CD14-positive monocyte (primary cell): ENCODE results near the gene TTC31. TPM values are rescaled to one million over a fixed set of nuclear protein-coding genes. Genes with fewer than 3 reads are reported as not detected.
A peak's percentile ranks its signal among the peaks of the same experiment; 100 is the strongest.

Experiments used
- DNase-seq, 3 donors: peaks; one replicate each; pipeline ENCODE4 v3.0.0-alpha.2; 2011 to 2022
- H2AFZ ChIP-seq: 2 replicates; pipeline ENCODE4 v1.6.0; 2012; ENCODE audit warnings: mild to moderate bottlenecking, low read depth, low read length, inconsistent platforms; ENCODE audit not compliant: insufficient read depth, poor library complexity, severe bottlenecking
- H3K27ac ChIP-seq, 2 donors: 1 replicate in 1 of 2; 2 replicates in 1 of 2; pipeline ENCODE4 v1.5.1; 2012 to 2013; ENCODE audit warnings: low read length in 2 of 2, control low read depth in 1 of 2, inconsistent platforms in 1 of 2, low read depth in 1 of 2, mild to moderate bottlenecking in 1 of 2
- H3K27me3 ChIP-seq, 2 donors: one replicate each; pipeline versions ENCODE4 v1.6.0 to v1.6.1; 2011 to 2013; ENCODE audit warnings: low read length in 2 of 2; ENCODE audit not compliant: control insufficient read depth in 2 of 2, insufficient read depth in 2 of 2
- H3K36me3 ChIP-seq, 2 donors: replicated peaks in 1 of 2; 1 replicate in 1 of 2; 2 replicates in 1 of 2; pipeline versions ENCODE4 v1.5.1 to v1.6.1; 2012 to 2013; ENCODE audit warnings: low read length in 2 of 2, control low read depth in 1 of 2, inconsistent platforms in 1 of 2, mild to moderate bottlenecking in 1 of 2; ENCODE audit not compliant: insufficient read depth in 2 of 2, control insufficient read depth in 1 of 2
- H3K4me1 ChIP-seq, 2 donors: 1 replicate in 1 of 2; 2 replicates in 1 of 2; pipeline versions ENCODE4 v1.5.1 to v1.6.1; 2012 to 2013; ENCODE audit warnings: low read length in 2 of 2, control low read depth in 1 of 2, inconsistent platforms in 1 of 2, mild to moderate bottlenecking in 1 of 2, moderate library complexity in 1 of 2; ENCODE audit not compliant: insufficient read depth in 2 of 2, control insufficient read depth in 1 of 2
- H3K4me2 ChIP-seq: replicated peaks from 2 replicates; pipeline ENCODE3; 2012; ENCODE audit warnings: low read length, moderate library complexity, mild to moderate bottlenecking; ENCODE audit not compliant: poor library complexity, severe bottlenecking; ENCODE audit errors: extremely low read depth
- H3K4me3 ChIP-seq, 3 experiments: fragments of 200-600 bp in 1 of 3; sonication (generic) in 1 of 3; replicated peaks in 1 of 3; 1 replicate in 2 of 3; 2 replicates in 1 of 3; pipeline ENCODE4 v1.5.1; 2011 to 2013; ENCODE audit warnings: low read length in 3 of 3, mild to moderate bottlenecking in 3 of 3, control low read depth in 2 of 3, low read depth in 2 of 3, inconsistent platforms in 1 of 3, moderate library complexity in 1 of 3
- H3K79me2 ChIP-seq: 2 replicates; pipeline ENCODE4 v1.6.0; 2012; ENCODE audit warnings: mild to moderate bottlenecking, control low read depth, inconsistent platforms, low read length, moderate library complexity; ENCODE audit not compliant: insufficient read depth
- H3K9ac ChIP-seq: 2 replicates; pipeline ENCODE4 v1.6.0; 2017; ENCODE audit warnings: low read length, mild to moderate bottlenecking; ENCODE audit not compliant: insufficient read depth, poor library complexity, severe bottlenecking
- H3K9me3 ChIP-seq, 2 donors: replicated peaks in 1 of 2; 1 replicate in 1 of 2; 2 replicates in 1 of 2; pipeline versions ENCODE4 v1.5.1 to v1.6.1; 2012 to 2013; ENCODE audit warnings: low read length in 2 of 2, control low read depth in 1 of 2; ENCODE audit not compliant: control insufficient read depth in 1 of 2, insufficient read depth in 1 of 2
- H4K20me1 ChIP-seq: 2 replicates; pipeline ENCODE4 v1.6.0; 2012; ENCODE audit warnings: mild to moderate bottlenecking, low read length, control low read depth, moderate library complexity; ENCODE audit not compliant: insufficient read depth
- H3K27ac Mint-ChIP-seq, 7 donors: one replicate each; pipeline ENCODE4 v1.8.0; 2020; ENCODE audit warnings: mild to moderate bottlenecking in 7 of 7, mixed read lengths in 7 of 7, moderate library complexity in 6 of 7, inconsistent platforms in 2 of 7
- H3K27me3 Mint-ChIP-seq, 3 donors: one replicate each; pipeline ENCODE4 v1.8.0; 2021 to 2022; ENCODE audit warnings: low read depth in 3 of 3, mild to moderate bottlenecking in 3 of 3, mixed read lengths in 3 of 3, moderate library complexity in 3 of 3, inconsistent platforms in 1 of 3
- H3K36me3 Mint-ChIP-seq, 2 donors: one replicate each; pipeline ENCODE4 v1.8.0; 2020; ENCODE audit warnings: mixed read lengths in 2 of 2, inconsistent platforms in 1 of 2, mild to moderate bottlenecking in 1 of 2
- H3K4me1 Mint-ChIP-seq: one replicate; pipeline ENCODE4 v1.8.0; 2020; ENCODE audit warnings: mild to moderate bottlenecking, mixed read lengths
- H3K4me3 Mint-ChIP-seq, 2 donors: one replicate each; pipeline ENCODE4 v1.8.0; 2020; ENCODE audit warnings: mild to moderate bottlenecking in 2 of 2, mixed read lengths in 2 of 2, moderate library complexity in 1 of 2
- H3K9me3 Mint-ChIP-seq, 7 donors: one replicate each; pipeline ENCODE4 v1.8.0; 2020 to 2022; ENCODE audit warnings: mixed read lengths in 7 of 7, mild to moderate bottlenecking in 6 of 7, moderate library complexity in 6 of 7, inconsistent platforms in 2 of 7
- CTCF ChIP-seq: fragments of 200-600 bp; IDR thresholded peaks from one replicate; pipeline ENCODE4 v1.8.0; 2022; ENCODE audit warnings: antibody characterized with exemption, mild to moderate bottlenecking
- WGBS: methylation state at CpG from one replicate; pipeline ENCODE4 v1.1.5; 2013; ENCODE audit warnings: missing lambda C conversion rate; ENCODE audit not compliant: insufficient coverage; 5-methylcytosine and 5-hydroxymethylcytosine counted together
- intact Hi-C, 2 donors: fragments of 100-400 bp; cut with micrococcal nuclease; formaldehyde crosslinking; loops; one replicate each; pipeline versions ENCODE4 v1.15.0 to v1.15.1; 2023
- polyA plus RNA-seq, 3 donors: library from polyadenylated mRNA; depleted of rRNA in 1 of 3; unstranded in 2 of 3; stranded (reverse) in 1 of 3; fragments of 300-500 nt in 2 of 3; fragments of >200 nt in 1 of 3; fragmentation: Illumina TruSeq in 2 of 3; gene quantifications; 1 replicate in 2 of 3; 2 replicates in 1 of 3; pipeline ENCODE4 v1.2.3, GENCODE V29; 2012 to 2021

TTC31 gene
- polyA plus RNA-seq, 3 donors, result 19.6 to 46.5 (median 21.3) TPM

GRCh38 chr2:74493546-74493945, 10.7 kb downstream of the TTC31 start:
- no peak for DNase-seq
- Mint-ChIP-seq H3K36me3 (peaks cover 68 to 71% of the 10 kb centered on the region in 2 donors), H3K27me3 (peaks cover 24 to 31% (median 30%) of the 10 kb centered on the region in 3 donors), H3K4me1 (peaks cover 12% of the 10 kb centered on the region), H3K4me3 (no peak overlapping the region), H3K9me3 (peaks cover 0 to 9% (median 2%) of the 10 kb centered on the region in 7 donors), H3K27ac (no peak overlapping the region)
- H3K79me2 ChIP-seq, result peaks cover 3% of the 10 kb centered on the region
- H3K9ac ChIP-seq, result no peak overlapping the region
- no peak overlapping the region for H3K4me2 ChIP-seq
- intact Hi-C loops, result no loop called here
- H3K27ac ChIP-seq, result no peak overlapping the region
- H2AFZ ChIP-seq, result no peak overlapping the region
- TF ChIP-seq CTCF, result no peak
- peaks cover 12 to 13% of the 10 kb centered on the region in 2 donors for H3K4me1 ChIP-seq
- peaks cover 49 to 62% of the 10 kb centered on the region in 2 donors for H3K36me3 ChIP-seq
- peaks cover 0 to 7% of the 10 kb centered on the region in 2 donors for H3K9me3 ChIP-seq
- no peaks in the 10 kb centered on the region for H4K20me1 ChIP-seq
- H3K4me3 ChIP-seq, result no peak overlapping the region
- 97% methylated on average over 3 of the region's 3 CpGs for WGBS
- peaks cover 17 to 27% of the 10 kb centered on the region in 2 donors for H3K27me3 ChIP-seq

- intact Hi-C loops, result no loop called here
- H3K27ac Mint-ChIP-seq, result no peak overlapping the region
- no CpG with 5 or more reads among the region's 1 CpG for WGBS
Measured at GRCh38 chr2:74495440-74495839, 12.6 kb downstream of the TTC31 start.

More at GRCh38 chr2:74495440-74495839, 12.6 kb downstream of the TTC31 start:
- no peak overlapping the region for H3K27ac ChIP-seq
- peaks cover 26 to 28% of the 10 kb centered on the region in 2 donors for H3K4me1 ChIP-seq
- H3K27me3 ChIP-seq, result peaks cover 35 to 46% of the 10 kb centered on the region in 2 donors
- H3K9ac ChIP-seq, result no peak overlapping the region
- TF ChIP-seq CTCF, result no peak
- Mint-ChIP-seq H3K36me3 (peaks cover 64 to 66% of the 10 kb centered on the region in 2 donors), H3K9me3 (peaks cover 0 to 21% (median 3%) of the 10 kb centered on the region in 7 donors), H3K27me3 (peaks cover 41 to 50% (median 47%) of the 10 kb centered on the region in 3 donors), H3K4me3 (peak overlapping the region in 1 of 2 donors; percentile 24), H3K4me1 (peaks cover 26% of the 10 kb centered on the region)
- no peak for DNase-seq
- H3K79me2 ChIP-seq, result no peaks in the 10 kb centered on the region
- H4K20me1 ChIP-seq, result no peaks in the 10 kb centered on the region
- H2AFZ ChIP-seq, result no peak overlapping the region
- no peak overlapping the region for H3K4me2 ChIP-seq
- no peak overlapping the region for H3K4me3 ChIP-seq
- H3K9me3 ChIP-seq, result peaks cover 0 to 20% of the 10 kb centered on the region in 2 donors
- H3K36me3 ChIP-seq, result peaks cover 38 to 43% of the 10 kb centered on the region in 2 donors
